K562 (cell line): ENCODE measurements around the gene NRARP. TPM values are rescaled to one million over a fixed set of nuclear protein-coding genes. Genes with fewer than 3 reads are reported as not detected.

Experiments used
- ATAC-seq: fragments of 200-7000 bp; cut with Tn5 transposase; 3 replicates; pipeline ENCODE4 v1.9.1; 2020; ENCODE audit warnings: moderate library complexity
- BruUV-seq: library from RNA; stranded (reverse); fragments of 400-500 nt; replicated peaks from 2 replicates; lab custom pipeline; 2021; lab: Mats Ljungman, UMichigan
- CTCF ChIA-PET: fragments of 300-600 bp; formaldehyde crosslinking; extraction: SDS; loops from one replicate; lab custom pipeline; 2021; ENCODE audit warnings: low intra/inter-chr PET ratio; lab: Yijun Ruan, JAX
- POLR2A ChIA-PET: fragments of 300-600, 350-650 bp; sonication (Branson Sonifier 250); formaldehyde crosslinking; extraction: SDS; loops from one replicate; lab custom pipeline; 2021; ENCODE audit warnings: antibody characterized with exemption, inconsistent platforms; lab: Yijun Ruan, JAX
- DNase-seq, 4 experiments: peaks; one replicate each; pipeline versions ENCODE4 v3.0.0 to v3.0.0-alpha.2; 2011 to 2018; ENCODE audit warnings: low spot score in 3 of 4, mixed read lengths in 3 of 4; ENCODE audit errors: extremely low read depth in 1 of 4
- FAIRE-seq: peaks from 2 replicates; lab custom pipeline; 2011; peaks lifted over from hg19 to GRCh38; lab: Jason Lieb, UNC
- H2AFZ ChIP-seq: 2 replicates; pipeline ENCODE4 v1.6.0; 2011; ENCODE audit warnings: low read depth, low read length, control low read depth, inconsistent platforms
- H3K27ac ChIP-seq: fragments of 200-600 bp; 3 replicates; pipeline ENCODE4 v1.8.0; 2011; ENCODE audit warnings: low read depth, mild to moderate bottlenecking, control low read depth, inconsistent platforms, low read length, moderate library complexity, mixed read lengths; ENCODE audit errors: extremely low read depth
- H3K27me3 ChIP-seq, 2 experiments: fragments of 300-600 bp in 1 of 2; 2 replicates in 1 of 2; 3 replicates in 1 of 2; pipeline versions ENCODE4 v1.6.0 to v1.8.0; 2011; ENCODE audit warnings: inconsistent platforms in 2 of 2, low read length in 2 of 2, mild to moderate bottlenecking in 1 of 2, mixed read lengths in 1 of 2, moderate library complexity in 1 of 2; ENCODE audit not compliant: control insufficient read depth in 2 of 2, insufficient read depth in 2 of 2
- H3K36me3 ChIP-seq: fragments of 300-600 bp; 3 replicates; pipeline ENCODE4 v1.8.0; 2011; ENCODE audit warnings: mild to moderate bottlenecking, low read length, inconsistent platforms; ENCODE audit not compliant: control insufficient read depth, insufficient read depth
- H3K4me1 ChIP-seq, 2 experiments: fragments of 200-600 bp in 1 of 2; replicated peaks in 1 of 2; 2 replicates in 1 of 2; 3 replicates in 1 of 2; pipeline versions ENCODE4 v1.5.1 to v1.8.0; 2011; ENCODE audit warnings: inconsistent platforms in 2 of 2, low read length in 2 of 2, mild to moderate bottlenecking in 1 of 2, mixed read lengths in 1 of 2, moderate library complexity in 1 of 2; ENCODE audit not compliant: control insufficient read depth in 2 of 2, insufficient read depth in 2 of 2
- H3K4me2 ChIP-seq: 2 replicates; pipeline ENCODE4 v1.6.1; 2011; ENCODE audit warnings: low read length, control low read depth, inconsistent platforms, mixed read lengths; ENCODE audit not compliant: insufficient read depth
- H3K4me3 ChIP-seq: fragments of 200-600 bp; sonication (generic), shearing (Covaris generic); 2 replicates; pipeline ENCODE4 v1.5.1; 2016; ENCODE audit warnings: control low read depth, inconsistent platforms
- H3K79me2 ChIP-seq: fragments of 200-600 bp; 3 replicates; pipeline ENCODE4 v1.8.0; 2011; ENCODE audit warnings: low read length, inconsistent platforms; ENCODE audit not compliant: control insufficient read depth, insufficient read depth
- H3K9ac ChIP-seq, 2 experiments: 2 replicates each; pipeline versions ENCODE4 v1.6.0 to v1.6.1; 2011; ENCODE audit warnings: low read depth in 2 of 2, low read length in 2 of 2, control low read depth in 1 of 2, inconsistent platforms in 1 of 2, mild to moderate bottlenecking in 1 of 2, mixed read lengths in 1 of 2; ENCODE audit not compliant: insufficient read depth in 1 of 2
- H3K9me1 ChIP-seq: one replicate; pipeline ENCODE4 v1.6.0; 2011; ENCODE audit warnings: inconsistent platforms, mild to moderate bottlenecking, low read length, moderate library complexity; ENCODE audit not compliant: control insufficient read depth, insufficient read depth
- H3K9me3 ChIP-seq: replicated peaks from 2 replicates; pipeline ENCODE4 v1.5.1; 2011; ENCODE audit warnings: low read depth, low read length, inconsistent platforms; ENCODE audit not compliant: control insufficient read depth, insufficient read depth
- H4K20me1 ChIP-seq: replicated peaks from 2 replicates; pipeline ENCODE4 v1.6.1; 2011; ENCODE audit warnings: low read length, inconsistent platforms, mixed read lengths; ENCODE audit not compliant: control insufficient read depth, insufficient read depth
- CEBPB ChIP-seq: fragments of 450-650 bp; IDR thresholded peaks from 2 replicates; pipeline ENCODE4 v1.6.1; 2016; ENCODE audit warnings: missing genetic modification characterization, missing compliant biosample characterization
- CREB1 ChIP-seq, 2 experiments: sonication (generic) in 1 of 2; formaldehyde crosslinking in 1 of 2; IDR thresholded peaks; 2 replicates each; pipeline versions ENCODE4 v1.6.1 to v1.8.0; 2012 to 2022; ENCODE audit warnings: inconsistent platforms in 1 of 2, mild to moderate bottlenecking in 1 of 2, missing genetic modification reagents in 1 of 2, moderate library complexity in 1 of 2
- GATA2 ChIP-seq: sonication (generic); formaldehyde crosslinking; IDR thresholded peaks from 2 replicates; pipeline ENCODE4 v1.4.0; 2020; ENCODE audit warnings: mild to moderate bottlenecking, missing genetic modification reagents
- JUNB ChIP-seq: fragments of 450-650 bp; formaldehyde crosslinking; conservative IDR thresholded peaks from 2 replicates; pipeline ENCODE4 v1.4.0; 2020; ENCODE audit warnings: mild to moderate bottlenecking
- KAT8 ChIP-seq: fragments of 450-650 bp; IDR thresholded peaks from 2 replicates; pipeline ENCODE4 v1.6.1; 2016; ENCODE audit warnings: low read depth, mild to moderate bottlenecking
- KLF10 ChIP-seq: fragments of 250-450 bp; sonication (Bioruptor Pico); IDR thresholded peaks from 2 replicates; pipeline ENCODE4 v1.6.1; 2021; ENCODE audit warnings: matching md5 sums
- MAFG ChIP-seq: fragments of 450-650 bp; conservative IDR thresholded peaks from 2 replicates; pipeline ENCODE4 v1.6.1; 2016; ENCODE audit warnings: missing genetic modification characterization, missing compliant biosample characterization
- SREBF2 ChIP-seq: sonication (generic); formaldehyde crosslinking; IDR thresholded peaks from 2 replicates; pipeline ENCODE4 v1.4.0; 2020; ENCODE audit warnings: mild to moderate bottlenecking, missing genetic modification reagents
- WGBS: fragments of 100-300 bp; shearing (Covaris generic); methylation state at CpG from one replicate; pipeline ENCODE4 v1.1.6; 2016; ENCODE audit warnings: low coverage, mixed read lengths; ENCODE audit not compliant: insufficient coverage; ENCODE audit errors: missing lambda C conversion rate; 5-methylcytosine and 5-hydroxymethylcytosine counted together
- in situ Hi-C: fragments of 300-500 bp; cut with MboI; formaldehyde crosslinking; loops from 4 replicates; pipeline ENCODE4 v1.15.0; 2018; ENCODE audit warnings: inconsistent platforms, mixed read lengths
- intact Hi-C: fragments of 100-400 bp; cut with micrococcal nuclease; formaldehyde crosslinking; loops from 2 replicates; pipeline ENCODE4 v1.14.2; 2022
- polyA plus RNA-seq, 8 experiments: library from polyadenylated mRNA; depleted of rRNA in 4 of 8; stranded (reverse) in 5 of 8; unstranded in 3 of 8; fragments of >200 nt; fragmentation: Nextera tagmentation in 2 of 8; fragmentation: Illumina TruSeq in 1 of 8; extraction: Ambion mirVana in 2 of 8; extraction: Trizol in 1 of 8; gene quantifications; 2 replicates each; pipeline versions ENCODE4 v1.2.1 to v1.2.3, GENCODE V29; 2011 to 2014; ENCODE audit warnings: inconsistent platforms in 1 of 8, missing spikeins in 1 of 8
- total RNA-seq, 7 experiments: library from RNA; depleted of rRNA in 6 of 7; stranded (reverse); fragments of >200 nt in 6 of 7; fragmentation: Illumina TruSeq in 2 of 7; extraction: Trizol in 2 of 7; gene quantifications; 2 replicates each; pipeline versions ENCODE4 v1.2.1 to v1.2.3, GENCODE V29; 2011 to 2021; ENCODE audit warnings: low replicate concordance in 1 of 7

NRARP gene
- total and polyA plus RNA-seq, 9 of the 15 experiments (the other 6 are each of a cell fraction or from before 2014, with no cell fraction given): 2.0 to 24.5 (median 7.2) TPM; not detected in 2

DNA sequence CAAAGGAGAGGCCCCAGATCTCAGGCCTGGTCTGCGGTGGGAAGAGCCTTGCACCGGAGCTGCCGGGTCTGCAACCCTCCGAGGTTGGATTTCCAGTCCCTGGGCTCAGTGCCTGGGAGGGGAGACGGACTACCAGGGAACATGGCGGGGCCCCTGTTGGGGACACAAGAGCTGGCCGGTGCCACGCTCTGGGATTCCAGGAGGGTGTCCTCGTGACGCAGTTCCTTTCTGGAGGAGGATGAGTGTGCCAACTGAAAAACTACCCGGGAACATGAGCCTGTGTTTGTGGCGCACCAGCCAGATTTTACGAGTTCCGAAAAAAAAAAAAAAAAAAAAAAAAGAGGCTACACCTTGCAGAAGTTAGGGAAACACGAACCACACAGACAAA is 9.0 kb downstream of the NRARP start:
- in situ Hi-C loops (loop anchor here (5.0 kb wide), 1 partner anchor 234 kb away; no protein-coding TSS in a partner anchor), intact Hi-C loops (no loop called here)
- no peak overlapping the region for H3K4me2 ChIP-seq
- H3K4me3 ChIP-seq: no peak overlapping the region
- DNase-seq: no peak
- ChIA-PET CTCF (no interaction called here), POLR2A (no interaction called here)
- no peaks in the 10 kb centered on the region for H3K36me3 ChIP-seq
- no peak for FAIRE-seq
- ATAC-seq: no peak
- H3K79me2 ChIP-seq: no peaks in the 10 kb centered on the region
- BruUV-seq: no TSS peak
- H3K27ac ChIP-seq: no peak overlapping the region
- H3K27me3 ChIP-seq: no peaks in the 10 kb centered on the region
- H4K20me1 ChIP-seq: no peaks in the 10 kb centered on the region; the same call in 1 of the 2 replicates
- 81% methylated on average over 13 of the region's 15 CpGs for WGBS
- H3K9ac ChIP-seq: no peak overlapping the region
- 0 out of 2 replicates have a peak, but pooled peaks cover 1% of the 10 kb centered on the region for H3K9me3 ChIP-seq
- H2AFZ ChIP-seq: no peak overlapping the region
- TF ChIP-seq KLF10: no peak
- TF ChIP-seq SREBF2 (CRISPR knock-in tag): no peak
- TF ChIP-seq CREB1 (IDR thresholded peaks at IDR 0.05): no peak
- no peak for TF ChIP-seq CREB1 (CRISPR knock-in tag; IDR thresholded peaks at IDR 0.05)
- TF ChIP-seq CEBPB: no peak
- no peak for TF ChIP-seq KAT8
- no peak for TF ChIP-seq JUNB (CRISPR knock-in tag)
- no peak for TF ChIP-seq MAFG (tag)
- TF ChIP-seq GATA2 (CRISPR knock-in tag): no peak
- no peaks in the 10 kb centered on the region for H3K9me1 ChIP-seq
- H3K4me1 ChIP-seq: peaks cover 9 to 36% of the 10 kb centered on the region in 2 experiments; a peak in 4 of 5 replicates
